GM19452 (cell line): ENCODE measurements around the gene BTD.

Experiments
- ATAC-seq: cut with Tn5 transposase; IDR thresholded peaks from one replicate; pipeline ENCODE4 v1.9.1; 2021; ENCODE audit not compliant: unreplicated experiment

The BTD gene

DNA sequence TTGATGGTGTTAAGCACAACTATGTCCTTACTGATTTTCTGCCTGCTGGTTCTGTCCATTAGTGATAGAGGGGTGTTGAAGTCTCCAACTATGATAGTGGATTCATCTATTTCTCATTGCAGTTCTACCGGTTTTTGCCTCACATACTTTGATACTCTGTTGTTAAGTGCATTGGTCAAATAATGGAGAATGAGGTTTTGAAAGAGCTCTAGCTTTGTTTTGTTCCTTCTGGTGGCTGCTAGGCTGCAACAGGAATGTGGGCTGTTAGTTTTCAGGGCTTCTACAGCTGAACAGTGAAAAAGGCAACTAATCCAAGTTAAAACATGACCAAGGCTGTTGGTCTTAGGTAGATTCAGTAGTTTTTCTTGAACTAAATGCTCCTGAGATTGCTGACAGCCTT, 62.6 kb downstream of the BTD start:
- ATAC-seq = no peak

DNA sequence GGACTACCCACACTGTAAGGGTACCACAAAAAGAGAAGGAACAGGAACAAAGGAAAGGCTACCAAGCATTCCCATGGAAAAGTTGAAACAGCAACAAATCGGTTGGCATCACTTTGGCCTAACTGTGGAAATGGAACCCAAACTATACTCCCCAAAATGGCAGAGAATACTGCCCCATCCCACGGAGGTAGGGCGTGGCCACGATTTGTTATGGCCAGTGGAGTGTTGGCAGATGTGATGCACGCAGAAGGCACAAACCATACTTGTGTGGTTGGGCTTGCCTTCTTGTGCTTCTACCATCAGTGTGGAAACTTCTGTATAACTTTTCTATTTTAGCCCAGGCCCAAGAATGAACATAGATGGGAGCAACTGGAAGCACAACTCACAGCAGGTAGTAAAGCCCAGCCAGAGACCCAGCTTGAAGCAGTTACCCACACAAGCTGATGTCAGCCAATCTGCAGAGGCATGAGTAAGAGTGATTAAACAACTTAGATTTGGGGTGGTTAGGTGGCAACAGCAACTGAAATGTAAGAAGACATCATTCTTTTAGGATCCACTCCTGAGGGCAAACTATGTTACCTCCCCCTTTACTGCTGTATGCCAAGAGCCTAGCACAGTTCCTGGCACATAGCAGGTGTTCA, 64.1 kb downstream of the BTD start:
- no peak for ATAC-seq

DNA sequence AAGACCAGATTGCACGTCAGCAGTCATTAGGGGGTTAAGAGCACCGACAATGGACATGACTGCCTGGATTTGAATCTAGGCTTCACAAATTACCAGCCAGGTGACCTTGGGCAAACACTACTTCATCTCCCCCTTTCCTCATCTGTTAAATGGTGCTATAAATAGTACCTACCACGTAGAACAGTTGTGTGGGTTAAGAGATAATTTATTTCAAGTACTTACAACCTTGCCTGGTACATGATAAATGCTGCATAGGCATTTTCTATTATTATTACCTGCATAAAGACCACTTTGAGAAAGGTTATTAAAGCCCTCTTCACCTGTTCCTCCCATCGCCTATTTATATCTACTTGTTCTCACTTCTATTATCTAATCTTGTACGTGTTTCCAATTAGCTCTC, 64.7 kb downstream of the BTD start:
- no peak for ATAC-seq

DNA sequence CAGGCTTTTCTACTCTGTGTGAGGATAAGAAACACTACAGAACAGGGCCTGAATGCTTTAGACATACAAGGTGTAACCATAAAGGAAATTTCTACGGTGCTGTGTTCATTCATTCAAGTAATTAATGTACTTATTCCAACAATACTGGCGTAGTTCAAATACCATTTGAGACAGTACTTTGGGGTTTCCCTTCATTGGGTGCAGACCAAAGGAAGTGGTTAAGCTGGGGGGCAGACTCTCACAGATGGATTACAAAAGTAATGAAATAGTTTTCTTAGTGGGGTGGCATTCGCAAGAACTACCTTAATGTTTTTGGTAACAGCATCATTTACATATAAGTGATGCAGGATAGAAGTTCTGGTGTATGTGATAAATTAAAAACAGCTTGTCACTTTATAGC, 65.9 kb downstream of the BTD start:
- peak; percentile 51 for ATAC-seq

DNA sequence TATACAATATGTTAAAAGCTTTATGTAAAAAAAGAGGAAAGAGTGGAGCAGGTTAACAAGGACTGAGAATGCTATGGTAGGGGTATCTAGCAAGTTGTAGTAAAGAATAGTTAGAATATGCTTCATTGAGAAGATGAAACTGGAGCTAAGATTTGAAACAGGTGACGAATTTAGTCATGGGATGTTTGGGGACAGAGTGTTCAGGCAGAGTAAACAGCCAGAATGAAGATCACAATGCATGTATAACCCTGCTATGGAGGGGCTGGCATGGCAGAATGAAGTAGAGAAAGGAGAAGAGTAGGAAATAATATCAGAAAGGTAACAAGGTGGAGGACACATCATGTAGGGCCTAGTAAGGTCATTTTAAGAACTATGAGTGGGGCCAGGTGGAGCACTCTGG, 72.0 kb downstream of the BTD start:
- no peak for ATAC-seq

DNA sequence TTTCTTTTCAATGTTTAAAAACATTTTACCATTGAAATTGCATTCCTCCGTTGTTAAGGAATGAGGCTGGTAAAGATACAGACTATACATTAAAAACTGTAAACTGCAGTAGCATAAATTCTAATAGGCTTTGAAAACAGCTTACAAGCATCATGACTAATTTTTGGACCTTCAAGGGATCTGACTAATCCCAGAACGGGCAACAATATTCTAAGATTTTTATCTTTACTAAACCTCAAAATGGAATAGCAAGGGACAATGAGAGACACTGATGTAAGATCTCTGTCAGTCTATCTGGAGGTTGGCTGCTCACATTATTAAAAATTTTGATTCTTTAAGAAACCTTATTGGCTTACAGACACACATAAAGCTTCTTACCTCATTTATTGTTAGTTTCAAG, 74.7 kb downstream of the BTD start:
- no peak for ATAC-seq

DNA sequence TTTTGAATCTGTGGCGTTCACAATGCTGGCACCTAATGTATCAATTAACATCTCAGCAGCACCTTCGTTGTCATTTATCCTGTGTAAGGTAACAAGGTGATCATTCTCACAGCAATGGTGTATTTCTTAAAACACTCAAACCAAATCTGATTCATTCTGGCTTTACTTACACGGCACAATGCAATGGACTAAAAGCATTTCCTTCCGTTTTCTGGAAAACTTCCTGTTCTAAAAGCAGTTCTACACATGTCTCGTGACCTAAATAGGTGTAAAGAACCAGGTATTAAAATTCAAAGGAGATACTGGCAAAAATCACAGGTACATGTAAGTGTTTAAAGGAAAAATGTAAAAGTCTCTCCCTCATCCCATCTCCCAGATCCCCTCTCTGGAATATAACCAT, 77.8 kb downstream of the BTD start:
- ATAC-seq = no peak

DNA sequence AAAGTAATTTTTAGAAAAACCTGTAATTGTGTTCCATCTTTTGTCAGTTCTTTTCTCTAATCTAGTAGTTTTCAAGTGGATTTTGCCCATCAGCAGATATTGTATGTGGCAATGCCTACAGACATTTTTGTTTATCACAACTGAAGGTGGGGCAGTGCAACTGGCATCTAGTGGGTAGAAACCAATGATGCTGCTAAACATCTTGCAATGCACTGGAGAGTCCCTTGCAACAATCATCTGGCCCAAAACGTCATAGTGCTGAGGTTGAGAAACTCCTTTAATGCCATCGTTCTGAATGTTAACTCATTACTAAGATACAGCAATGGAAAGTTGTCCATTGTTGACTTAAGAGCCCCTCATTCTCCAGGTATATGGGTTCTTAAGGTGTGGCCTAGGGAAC, 80.1 kb downstream of the BTD start:
- no peak for ATAC-seq

DNA sequence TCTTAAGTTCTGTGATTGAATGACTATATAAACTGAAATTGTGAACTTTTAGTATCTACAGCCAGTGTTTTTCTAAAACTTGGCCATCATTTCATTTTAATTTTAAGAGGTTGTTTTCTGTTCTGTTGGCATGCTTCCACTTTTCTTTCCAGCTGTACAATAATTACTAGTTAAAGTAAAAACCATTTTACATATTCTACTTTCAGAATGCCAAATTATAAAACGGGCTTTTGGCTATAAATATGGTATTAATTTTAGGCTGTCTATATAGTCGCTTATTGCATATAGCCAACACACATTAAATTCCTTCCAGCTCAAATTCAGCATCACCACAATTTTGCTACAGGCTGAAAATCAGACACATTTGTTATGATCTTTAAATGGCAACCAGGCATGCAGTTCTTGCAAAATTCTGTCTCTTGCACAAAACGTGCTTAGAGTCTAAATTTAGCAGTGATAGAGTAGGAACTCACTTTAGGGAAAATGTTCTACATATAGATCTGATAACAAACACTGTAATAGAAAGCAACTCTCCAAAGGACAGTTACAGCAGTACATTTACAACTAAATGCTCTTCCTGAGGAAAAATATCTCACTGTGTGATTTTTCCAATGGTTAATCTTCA, 81.1 kb downstream of the BTD start:
- no peak for ATAC-seq

DNA sequence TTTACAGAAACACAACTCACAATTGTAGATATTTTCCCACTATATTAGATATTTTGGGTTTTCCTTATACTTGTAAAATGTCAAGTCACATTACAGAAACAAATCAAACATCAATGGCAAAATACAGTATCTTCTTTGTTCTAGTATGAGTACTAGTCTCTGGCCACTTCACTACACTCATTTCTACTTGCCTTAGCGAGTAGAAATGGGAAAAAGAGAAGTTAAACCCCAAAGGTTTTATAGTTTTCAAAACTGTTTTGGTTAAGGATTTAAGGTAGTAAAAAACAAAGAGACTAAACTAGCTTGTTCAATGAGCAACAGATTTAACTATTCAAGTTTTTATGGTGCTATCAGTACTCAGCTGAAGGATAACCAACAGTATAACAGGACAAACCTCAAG, 81.7 kb downstream of the BTD start:
- no peak for ATAC-seq

DNA sequence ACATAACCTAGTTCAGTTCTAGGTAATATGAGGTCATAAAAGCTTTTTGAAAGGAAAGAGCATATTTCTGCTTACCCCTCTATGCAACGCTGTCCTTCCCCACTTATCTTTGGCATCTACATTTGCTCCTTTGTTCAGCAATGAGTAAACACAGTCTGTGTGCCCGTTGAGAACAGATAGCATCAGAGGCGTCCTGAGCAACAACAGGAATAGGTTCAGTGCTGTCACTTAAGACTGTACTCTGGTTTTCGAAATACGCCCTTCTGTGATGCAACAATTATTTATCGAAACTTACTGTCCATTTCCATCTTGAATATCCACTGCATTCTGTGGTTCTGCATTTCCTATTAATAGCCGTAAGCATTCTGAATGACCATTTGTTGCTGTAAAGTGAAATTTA, 84.4 kb downstream of the BTD start:
- ATAC-seq = no peak

DNA sequence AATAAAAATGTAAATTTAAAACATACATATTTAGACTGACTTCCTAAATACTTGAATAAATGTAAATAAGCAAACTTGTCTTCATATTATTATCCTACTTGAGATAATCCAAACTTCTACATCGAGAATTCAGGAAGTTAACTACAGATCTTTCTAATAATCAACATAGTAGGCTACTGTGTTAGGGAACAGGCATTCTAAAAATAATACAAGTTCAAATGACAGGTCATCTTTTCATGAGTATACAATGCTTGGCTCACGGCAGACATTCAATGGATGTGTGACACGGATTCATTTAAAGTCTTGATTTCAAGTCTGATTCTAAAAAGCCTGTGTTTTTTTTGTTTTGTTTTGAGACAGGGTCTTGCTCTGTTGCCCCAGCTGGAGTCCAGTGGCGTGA, 88.7 kb downstream of the BTD start:
- ATAC-seq = no peak

DNA sequence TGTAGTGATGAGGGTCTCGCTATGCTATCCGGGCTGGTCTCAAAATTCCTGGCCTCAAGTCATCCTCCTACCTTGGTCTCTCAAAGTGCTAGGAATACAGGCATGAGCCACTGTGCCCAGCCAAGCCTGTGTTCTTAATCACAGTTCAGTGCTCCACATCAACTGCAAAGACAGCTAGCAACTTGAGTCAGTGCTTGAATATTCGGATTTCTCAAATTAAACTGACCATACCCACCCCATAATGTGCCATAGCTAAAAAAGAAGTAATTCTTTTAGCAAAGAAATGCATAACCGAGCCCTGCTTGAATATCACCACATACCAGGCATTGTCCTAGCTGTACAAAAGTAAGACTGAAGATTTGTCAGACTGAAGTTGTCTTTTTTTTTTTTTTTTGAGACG, 89.2 kb downstream of the BTD start:
- no peak for ATAC-seq

DNA sequence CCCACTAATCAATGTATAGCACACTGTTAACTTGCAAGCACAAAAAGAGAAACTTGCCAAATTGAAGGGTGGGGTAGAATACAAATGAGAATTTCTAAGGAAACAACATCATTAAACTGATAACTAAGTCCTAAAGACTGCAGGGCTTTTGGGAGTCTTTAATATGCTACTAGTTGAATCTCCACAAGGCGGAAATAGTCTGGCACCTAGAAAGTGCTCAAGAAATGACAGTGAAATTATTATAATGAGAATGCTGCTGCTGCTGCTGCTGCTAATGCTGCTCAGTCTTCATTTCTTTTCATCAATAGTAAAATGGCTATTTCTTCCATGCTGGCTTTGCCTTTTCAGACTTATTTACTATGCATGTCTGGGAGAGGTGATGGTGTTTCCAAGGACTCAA, 91.8 kb downstream of the BTD start:
- no peak for ATAC-seq

DNA sequence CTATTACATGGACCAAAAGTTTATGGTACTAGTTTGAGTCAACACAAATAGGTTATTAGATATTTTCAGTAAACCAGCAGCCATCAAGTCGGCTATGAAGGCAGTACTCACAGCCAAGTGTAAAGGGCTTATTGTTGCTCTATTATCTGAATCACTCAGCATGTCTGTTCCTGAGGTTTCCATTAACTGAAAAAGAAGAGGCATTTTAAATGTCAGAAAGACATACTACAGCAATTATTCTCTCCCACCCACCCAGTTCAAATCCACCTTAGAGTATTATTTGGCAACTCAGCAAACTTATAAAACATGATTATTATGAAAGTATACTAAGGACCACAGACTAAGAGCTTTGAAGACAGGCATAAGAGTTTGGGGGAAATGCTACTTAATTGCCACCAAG, 93.1 kb downstream of the BTD start:
- ATAC-seq = no peak
